Body of pancreas (tissue), 4 donors: ENCODE measurements around the gene OTUD5. TPM values are rescaled to one million over a fixed set of nuclear protein-coding genes. Genes with fewer than 3 reads are reported as not detected.

Source experiments
- ATAC-seq: fragments of 150-250 bp; one replicate; pipeline ENCODE4 v1.9.1; 2016
- DNase-seq, 4 donors: peaks; one replicate each; pipeline ENCODE4 v3.0.0-alpha.2; 2019
- H3K27ac ChIP-seq, 4 donors: fragments of 200-600 bp; sonication (generic); 1 replicate in 3 of 4; 2 replicates in 1 of 4; pipeline versions ENCODE4 v1.5.1 to v1.6.1; 2016 to 2019; ENCODE audit warnings: mild to moderate bottlenecking in 1 of 4, mixed read lengths in 1 of 4, moderate library complexity in 1 of 4
- H3K27me3 ChIP-seq, 2 donors: fragments of 200-600 bp; sonication (generic); one replicate each; pipeline ENCODE4 v1.6.0; 2016; ENCODE audit warnings: mild to moderate bottlenecking in 1 of 2
- H3K36me3 ChIP-seq, 2 donors: fragments of 200-600 bp; sonication (generic); replicated peaks in 1 of 2; 2 replicates each; pipeline ENCODE4 v1.5.1; 2016; ENCODE audit warnings: low read depth in 2 of 2; ENCODE audit not compliant: insufficient read depth in 1 of 2
- H3K4me1 ChIP-seq: fragments of 200-600 bp; sonication (generic); one replicate; pipeline ENCODE4 v1.6.0; 2016
- H3K4me3 ChIP-seq, 2 donors: fragments of 200-600 bp; sonication (generic); 1 replicate in 1 of 2; 2 replicates in 1 of 2; pipeline ENCODE4 v1.5.1; 2016 to 2019
- H3K9me3 ChIP-seq, 3 donors: fragments of 200-600 bp; sonication (generic); 1 replicate in 2 of 3; 2 replicates in 1 of 3; pipeline ENCODE4 v1.5.1; 2016
- POLR2A ChIP-seq, 3 donors: fragments of 450-650 bp; IDR thresholded peaks; one replicate each; pipeline ENCODE4 v1.6.1; 2016; ENCODE audit warnings: antibody characterized with exemption in 3 of 3, mild to moderate bottlenecking in 2 of 3
- WGBS, 2 donors: methylation state at CpG; one replicate each; pipeline ENCODE4 v1.1.5; 2017; 5-methylcytosine and 5-hydroxymethylcytosine counted together
- intact Hi-C: fragments of 100-400 bp; cut with DNase I; formaldehyde crosslinking; loops from one replicate; pipeline ENCODE4 v1.15.1; 2023
- total RNA-seq, 2 donors: library from RNA; depleted of rRNA; stranded (reverse); fragments of >200 nt; gene quantifications; one replicate each; pipeline ENCODE4 v1.1.0, GENCODE V29; 2016
- TF ChIP-seq, protein P1 (sequence below), 7 experiments: fragments of 450-650 bp in 4 of 7; fragments of 200-600 bp in 3 of 7; sonication (generic) in 3 of 7; IDR thresholded peaks; one replicate each; pipeline ENCODE4 v1.5.1; 2016 to 2019; ENCODE audit warnings: antibody characterized with exemption in 7 of 7

Gene OTUD5
- total RNA-seq, 2 donors from 2014 or later: 23.6 to 40.2 TPM

DNA sequence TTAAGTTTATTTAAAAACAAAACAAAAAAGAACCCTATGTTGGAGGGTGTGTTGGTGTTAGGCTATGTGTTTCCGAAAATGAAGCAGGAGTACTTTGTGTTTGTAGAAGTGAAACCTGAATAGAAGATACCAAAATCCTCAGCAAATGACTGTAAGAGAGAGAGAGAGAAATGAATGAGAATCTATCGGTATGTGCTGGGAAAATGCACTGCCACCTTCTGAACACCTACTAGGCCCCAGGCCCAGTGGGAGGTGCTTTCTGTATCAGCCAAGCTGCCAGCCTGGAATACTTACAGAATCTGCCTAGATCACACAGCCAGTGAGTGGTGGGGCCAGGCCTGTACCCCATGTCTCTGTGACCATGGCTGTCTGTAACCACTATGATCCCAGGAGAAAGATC lies 23.6 kb downstream of the OTUD5 start:
- H3K36me3 ChIP-seq: peaks cover 0 to 4% of the 10 kb centered on the region in 2 donors
- no peaks in the 10 kb centered on the region for H3K9me3 ChIP-seq
- H3K27me3 ChIP-seq: no peaks in the 10 kb centered on the region
- DNase-seq (no peak), ATAC-seq (no peak)
- no peak overlapping the region for H3K27ac ChIP-seq
- H3K4me1 ChIP-seq: no peaks in the 10 kb centered on the region
- intact Hi-C loops: no loop called here
- no peak overlapping the region for H3K4me3 ChIP-seq
- no peak for TF ChIP-seq POLR2A (IDR thresholded peaks at IDR 0.05)
- TF ChIP-seq, protein P1, sequence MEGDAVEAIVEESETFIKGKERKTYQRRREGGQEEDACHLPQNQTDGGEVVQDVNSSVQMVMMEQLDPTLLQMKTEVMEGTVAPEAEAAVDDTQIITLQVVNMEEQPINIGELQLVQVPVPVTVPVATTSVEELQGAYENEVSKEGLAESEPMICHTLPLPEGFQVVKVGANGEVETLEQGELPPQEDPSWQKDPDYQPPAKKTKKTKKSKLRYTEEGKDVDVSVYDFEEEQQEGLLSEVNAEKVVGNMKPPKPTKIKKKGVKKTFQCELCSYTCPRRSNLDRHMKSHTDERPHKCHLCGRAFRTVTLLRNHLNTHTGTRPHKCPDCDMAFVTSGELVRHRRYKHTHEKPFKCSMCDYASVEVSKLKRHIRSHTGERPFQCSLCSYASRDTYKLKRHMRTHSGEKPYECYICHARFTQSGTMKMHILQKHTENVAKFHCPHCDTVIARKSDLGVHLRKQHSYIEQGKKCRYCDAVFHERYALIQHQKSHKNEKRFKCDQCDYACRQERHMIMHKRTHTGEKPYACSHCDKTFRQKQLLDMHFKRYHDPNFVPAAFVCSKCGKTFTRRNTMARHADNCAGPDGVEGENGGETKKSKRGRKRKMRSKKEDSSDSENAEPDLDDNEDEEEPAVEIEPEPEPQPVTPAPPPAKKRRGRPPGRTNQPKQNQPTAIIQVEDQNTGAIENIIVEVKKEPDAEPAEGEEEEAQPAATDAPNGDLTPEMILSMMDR (IDR thresholded peaks at IDR 0.05): no peak
- WGBS, 2 donors: 82 to 83% methylated on average over 2 of the region's 2 CpGs

DNA sequence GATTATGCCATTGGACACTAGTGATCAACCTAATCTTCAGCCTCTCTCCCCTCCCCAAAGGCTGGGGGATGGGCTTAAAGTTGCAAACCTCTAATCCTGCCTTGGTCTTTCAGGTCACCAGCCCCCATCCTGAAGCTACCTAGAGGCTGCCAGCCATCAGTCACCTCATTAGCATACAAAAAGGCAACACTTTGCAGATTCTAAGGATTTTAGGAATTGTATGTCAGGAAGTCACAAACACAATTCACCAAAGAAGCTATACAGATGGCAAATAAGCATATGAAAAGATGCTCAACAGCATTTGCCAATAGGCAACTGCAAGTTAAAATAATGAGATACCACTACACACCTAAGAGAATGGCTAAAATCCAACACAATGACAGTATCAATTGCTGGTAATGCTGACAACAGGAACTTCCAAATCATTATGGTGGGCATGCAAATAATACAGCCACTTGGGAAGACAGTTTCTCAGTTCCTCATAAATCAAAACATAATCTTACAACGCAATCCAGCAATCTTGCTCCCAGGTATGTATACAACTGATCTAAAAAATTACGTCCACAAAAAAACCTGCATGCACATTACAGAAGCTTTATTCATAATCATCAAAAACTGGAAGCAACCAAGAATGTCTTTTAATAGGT lies 29.5 kb downstream of the OTUD5 start:
- 71 to 72% methylated on average over 2 of the region's 2 CpGs for WGBS, 2 donors
- TF ChIP-seq, protein P1 (IDR thresholded peaks at IDR 0.05): no peak
- no peak for TF ChIP-seq POLR2A (IDR thresholded peaks at IDR 0.05)
- Histone ChIP-seq H3K27ac (no peak overlapping the region), H3K9me3 (no peaks in the 10 kb centered on the region), H3K36me3 (peaks cover 0 to 8% of the 10 kb centered on the region in 2 donors), H3K4me1 (no peaks in the 10 kb centered on the region), H3K4me3 (no peak overlapping the region), H3K27me3 (no peaks in the 10 kb centered on the region)
- ATAC-seq (no peak), DNase-seq (no peak)
- intact Hi-C loops: no loop called here

GRCh38 chrX:48927123-48927522 lies 30.3 kb downstream of the OTUD5 start:
- WGBS, 2 donors: 75 to 90% methylated on average over 2 to 3 of the region's 5 CpGs
- H3K36me3 ChIP-seq: peaks cover 0 to 8% of the 10 kb centered on the region in 2 donors
- no peak for ATAC-seq

DNA sequence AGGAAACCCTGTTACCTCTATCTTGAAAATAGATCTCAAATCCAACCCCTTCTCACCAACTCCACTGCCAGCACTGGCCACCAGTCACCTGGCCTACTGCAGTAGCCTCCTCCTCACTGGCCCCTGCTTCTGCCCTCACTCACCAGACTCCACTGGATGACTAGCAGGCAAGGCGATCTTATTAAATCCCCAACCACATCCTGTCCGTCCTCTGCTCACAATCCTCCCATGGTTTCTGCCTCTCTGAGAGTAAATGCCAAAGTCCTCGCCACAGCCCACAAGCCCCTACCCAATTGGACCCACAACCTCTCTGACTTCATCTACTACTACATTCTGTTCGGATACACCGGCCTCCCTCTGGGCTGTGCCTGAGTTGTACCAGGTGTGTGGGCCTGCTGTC lies 33.1 kb downstream of the OTUD5 start:
- Histone ChIP-seq H3K9me3 (no peaks in the 10 kb centered on the region), H3K27me3 (no peaks in the 10 kb centered on the region), H3K4me3 (no peak overlapping the region), H3K27ac (no peak overlapping the region), H3K36me3 (peaks cover 0 to 5% of the 10 kb centered on the region in 2 donors), H3K4me1 (peaks cover 8% of the 10 kb centered on the region)
- TF ChIP-seq POLR2A (IDR thresholded peaks at IDR 0.05): no peak
- TF ChIP-seq, protein P1 (IDR thresholded peaks at IDR 0.05): no peak
- intact Hi-C loops: no loop called here
- DNase-seq (no peak), ATAC-seq (no peak)
- WGBS, 2 donors: 82 to 88% methylated on average over 3 to 5 of the region's 5 CpGs

More at GRCh38 chrX:48927123-48927522, 30.3 kb downstream of the OTUD5 start:
- Histone ChIP-seq H3K4me3 (no peak overlapping the region), H3K27me3 (no peaks in the 10 kb centered on the region), H3K27ac (no peak overlapping the region), H3K4me1 (no peaks in the 10 kb centered on the region), H3K9me3 (no peaks in the 10 kb centered on the region)
- no peak for DNase-seq
- TF ChIP-seq, protein P1 (IDR thresholded peaks at IDR 0.05): no peak
- TF ChIP-seq POLR2A (IDR thresholded peaks at IDR 0.05): no peak
- intact Hi-C loops: no loop called here

- TF ChIP-seq, protein P1 (IDR thresholded peaks at IDR 0.05): no peak
- TF ChIP-seq POLR2A (IDR thresholded peaks at IDR 0.05): no peak
- DNase-seq (no peak), ATAC-seq (no peak)
- no peak overlapping the region for H3K27ac ChIP-seq
- intact Hi-C loops: no loop called here
- H3K9me3 ChIP-seq: no peaks in the 10 kb centered on the region
- H3K27me3 ChIP-seq: no peaks in the 10 kb centered on the region
- WGBS, 2 donors: 75 to 83% methylated on average over 1 to 5 of the region's 13 CpGs
- peaks cover 8% of the 10 kb centered on the region for H3K4me1 ChIP-seq
- peaks cover 0 to 5% of the 10 kb centered on the region in 2 donors for H3K36me3 ChIP-seq
- H3K4me3 ChIP-seq: no peak overlapping the region
Observed at GRCh38 chrX:48923771-48924170, 33.6 kb downstream of the OTUD5 start.
